Measurements from ENCODE around the gene PNKP.

Gene PNKP

DNA sequence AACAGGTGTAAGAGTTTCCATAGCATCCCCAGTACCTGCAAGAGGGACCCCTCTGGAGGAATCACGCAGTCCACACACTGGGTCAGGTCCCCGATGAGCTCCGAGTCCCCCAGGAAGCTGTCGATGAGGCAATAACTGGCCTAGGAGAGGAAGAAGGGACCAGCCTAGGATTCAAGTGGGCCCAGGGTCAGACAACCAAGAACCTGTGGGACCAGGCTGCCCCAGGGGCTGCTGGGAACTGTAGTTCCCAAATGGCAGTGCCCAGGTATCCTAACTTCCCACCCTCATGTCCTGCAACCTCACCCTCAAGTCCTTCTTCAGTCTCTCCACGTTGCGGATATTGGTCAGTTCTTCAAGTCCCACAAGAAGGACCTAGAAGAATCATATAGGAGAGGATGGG is 56.0 kb downstream of the PNKP start:
- TF ChIP-seq, protein P1, sequence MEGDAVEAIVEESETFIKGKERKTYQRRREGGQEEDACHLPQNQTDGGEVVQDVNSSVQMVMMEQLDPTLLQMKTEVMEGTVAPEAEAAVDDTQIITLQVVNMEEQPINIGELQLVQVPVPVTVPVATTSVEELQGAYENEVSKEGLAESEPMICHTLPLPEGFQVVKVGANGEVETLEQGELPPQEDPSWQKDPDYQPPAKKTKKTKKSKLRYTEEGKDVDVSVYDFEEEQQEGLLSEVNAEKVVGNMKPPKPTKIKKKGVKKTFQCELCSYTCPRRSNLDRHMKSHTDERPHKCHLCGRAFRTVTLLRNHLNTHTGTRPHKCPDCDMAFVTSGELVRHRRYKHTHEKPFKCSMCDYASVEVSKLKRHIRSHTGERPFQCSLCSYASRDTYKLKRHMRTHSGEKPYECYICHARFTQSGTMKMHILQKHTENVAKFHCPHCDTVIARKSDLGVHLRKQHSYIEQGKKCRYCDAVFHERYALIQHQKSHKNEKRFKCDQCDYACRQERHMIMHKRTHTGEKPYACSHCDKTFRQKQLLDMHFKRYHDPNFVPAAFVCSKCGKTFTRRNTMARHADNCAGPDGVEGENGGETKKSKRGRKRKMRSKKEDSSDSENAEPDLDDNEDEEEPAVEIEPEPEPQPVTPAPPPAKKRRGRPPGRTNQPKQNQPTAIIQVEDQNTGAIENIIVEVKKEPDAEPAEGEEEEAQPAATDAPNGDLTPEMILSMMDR (conservative IDR thresholded peaks at IDR 0.05): no peak
- H3K27ac ChIP-seq: no peak overlapping the region

Data from VCaP (cell line).